Caki2 (cell line): ENCODE results near the gene KRTAP5-10. TPM values are rescaled to one million over a fixed set of nuclear protein-coding genes. Genes with fewer than 3 reads are reported as not detected.
"Not testable (repeated sequence)": the region's sequence is repeated elsewhere in the genome, so short reads cannot be mapped to it uniquely, and the experiment has no call there.

ENCODE experiments used
- DNase-seq: peaks from one replicate; pipeline ENCODE4 v3.0.0-alpha.2; 2015; ENCODE audit warnings: low read depth
- in situ Hi-C: cut with HindIII; loops from 2 replicates; pipeline ENCODE4 v1.10.0; 2016; ENCODE audit warnings: low sequenced_read_pairs, low pct_unique_long_range_greater_than_20kb, mixed read lengths
- total RNA-seq: library from RNA; depleted of rRNA; stranded (reverse); fragments of >200 nt; shearing (Covaris generic); gene quantifications from 2 replicates; pipeline ENCODE4 v1.2.3, GENCODE V29; 2014; ENCODE audit warnings: low replicate concordance

KRTAP5-10 gene
- total RNA-seq, 1 experiment from 2014 or later: not detected

- DNase-seq, in situ Hi-C loops: not testable (repeated sequence)
Measured at GRCh38 chr11:71540521-71541304, 24.6 kb upstream of the KRTAP5-10 start.

GRCh38 chr11:71542382-71542781 lies 23.0 kb upstream of the KRTAP5-10 start:
- no peak for DNase-seq
- in situ Hi-C loops: no loop called here

- no peak for DNase-seq
- in situ Hi-C loops: no loop called here
Measured at GRCh38 chr11:71542879-71543777, 22.2 kb upstream of the KRTAP5-10 start.

GRCh38 chr11:71543866-71544265 lies 21.5 kb upstream of the KRTAP5-10 start:
- in situ Hi-C loops: no loop called here
- no peak for DNase-seq

GRCh38 chr11:71544525-71545214 lies 20.7 kb upstream of the KRTAP5-10 start:
- in situ Hi-C loops: no loop called here
- no peak for DNase-seq

GRCh38 chr11:71545405-71545966 lies 19.9 kb upstream of the KRTAP5-10 start:
- in situ Hi-C loops: no loop called here
- no peak for DNase-seq

GRCh38 chr11:71548120-71548519 lies 17.2 kb upstream of the KRTAP5-10 start, which contains the start of gene KRTAP5-9:
TSS of gene KRTAP5-9 (plus strand) at chr11:71548420. CDS start at chr11:71548658, 238 bp downstream.
- in situ Hi-C loops: no loop called here
- no peak for DNase-seq

- in situ Hi-C loops: no loop called here
- no peak for DNase-seq
Measured at GRCh38 chr11:71548716-71549151, 16.6 kb upstream of the KRTAP5-10 start.

GRCh38 chr11:71551711-71552110 lies 13.7 kb upstream of the KRTAP5-10 start:
- DNase-seq: no peak
- in situ Hi-C loops: no loop called here

- in situ Hi-C loops: no loop called here
- DNase-seq: no peak
Measured at GRCh38 chr11:71554996-71555395, 10.4 kb upstream of the KRTAP5-10 start.

- in situ Hi-C loops: no loop called here
- DNase-seq: no peak
Measured at GRCh38 chr11:71555508-71555907, 9.9 kb upstream of the KRTAP5-10 start.

- no peak for DNase-seq
- in situ Hi-C loops: no loop called here
Measured at GRCh38 chr11:71556018-71556417, 9.3 kb upstream of the KRTAP5-10 start.

GRCh38 chr11:71557257-71557656 lies 8.1 kb upstream of the KRTAP5-10 start:
- no peak for DNase-seq
- in situ Hi-C loops: no loop called here

GRCh38 chr11:71558996-71559395 lies 6.4 kb upstream of the KRTAP5-10 start:
- in situ Hi-C loops: no loop called here
- DNase-seq: no peak

GRCh38 chr11:71562120-71562519 lies 3.2 kb upstream of the KRTAP5-10 start:
- no peak for DNase-seq
- in situ Hi-C loops: no loop called here

- in situ Hi-C loops: no loop called here
- DNase-seq: no peak
Measured at GRCh38 chr11:71563406-71563805, 2.0 kb upstream of the KRTAP5-10 start.

- DNase-seq: no peak
- in situ Hi-C loops: no loop called here
Measured at GRCh38 chr11:71564430-71564829, 933 bp upstream of the KRTAP5-10 start.

GRCh38 chr11:71566081-71566620 lies 788 bp downstream of the KRTAP5-10 start:
- DNase-seq: no peak

More at GRCh38 chr11:71566081-71566620, 788 bp downstream of the KRTAP5-10 start:
- in situ Hi-C loops: no loop called here
